DMS 273 treated with DMSO at 0.1 percent for 48 hours (cell line): Measurements from ENCODE around the gene ATG2A.
A peak's percentile ranks its signal among the peaks of the same experiment; 100 is the strongest.

Experiments used
- DNase-seq: peaks from one replicate; lab custom pipeline; 2025; lab: John Stamatoyannopoulos, UW

ATG2A gene

GRCh38 chr11:64923944-64924909 lies 7.2 kb upstream of the ATG2A start, which contains the start of gene PPP2R5B:
Gene PPP2R5B, plus strand, starts transcription at chr11:64924689. Its CDS starts 1,046 bp downstream, at chr11:64925735.
- DNase-seq: peak; percentile 45

DNA sequence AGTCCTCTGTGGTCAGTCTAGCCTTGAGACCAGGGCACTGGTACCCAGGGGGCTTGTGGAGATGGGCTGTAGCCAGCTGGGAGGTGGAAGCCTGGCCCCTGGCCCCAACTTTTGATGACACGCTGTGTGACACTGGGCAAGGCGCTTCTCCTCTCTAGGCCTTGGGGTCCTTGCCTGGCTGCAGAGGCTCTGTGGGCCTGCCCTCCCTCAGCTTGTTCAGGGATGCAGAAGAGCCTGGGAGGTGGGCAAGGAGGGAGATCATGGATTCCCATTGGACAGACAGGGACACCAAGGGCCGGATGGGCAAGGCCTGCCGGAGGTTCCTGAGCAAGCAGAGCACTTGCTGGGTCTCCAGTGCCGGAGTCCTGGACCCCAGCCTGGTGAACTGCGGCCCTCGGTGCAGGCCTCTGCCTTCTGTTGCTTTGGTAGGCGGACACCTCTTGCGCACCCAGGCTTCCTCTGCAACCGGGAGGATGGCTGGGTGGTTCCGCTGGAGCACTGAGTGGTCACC lies 6.2 kb upstream of the ATG2A start:
- DNase-seq: no peak

DNA sequence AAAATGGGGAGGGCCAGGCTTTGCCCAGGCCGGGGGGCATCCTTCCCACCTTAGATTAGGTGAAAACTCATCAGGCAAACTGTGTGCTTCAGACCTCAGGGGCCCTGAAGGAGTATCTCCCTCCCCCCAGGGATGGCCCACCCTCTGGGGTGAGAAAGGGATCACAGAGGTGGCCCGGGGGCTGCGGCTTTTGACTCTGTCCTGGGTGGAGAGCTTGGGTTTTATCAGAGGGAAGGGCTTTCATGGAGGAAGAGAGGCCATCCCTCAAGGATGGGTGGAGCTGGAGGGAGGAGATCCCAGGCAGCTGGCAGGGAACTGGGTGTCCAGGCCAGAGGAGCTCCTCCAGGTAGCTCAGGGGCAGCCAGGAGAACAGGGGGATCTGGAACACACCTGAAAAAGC lies 4.4 kb upstream of the ATG2A start:
- no peak for DNase-seq

DNA sequence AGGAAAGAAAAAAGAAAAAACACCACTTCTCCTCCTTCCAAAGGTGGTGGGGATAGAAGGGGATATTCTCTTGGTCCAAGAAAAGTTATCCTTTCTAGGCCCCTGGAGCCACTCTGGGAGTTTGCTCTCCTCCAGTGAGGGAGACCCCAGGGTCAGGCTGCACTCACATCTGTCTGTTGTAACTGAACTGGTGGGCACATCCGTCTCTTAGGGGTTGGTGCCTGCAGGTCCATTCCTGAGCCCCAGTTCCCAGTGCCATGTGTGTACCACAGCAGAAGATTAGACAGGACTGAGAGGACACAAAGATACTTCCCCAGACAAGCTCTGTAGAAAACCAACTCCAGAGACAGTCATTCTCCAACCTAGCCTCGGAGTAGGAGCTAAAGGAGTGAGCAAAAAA lies 3.1 kb upstream of the ATG2A start:
- no peak for DNase-seq

DNA sequence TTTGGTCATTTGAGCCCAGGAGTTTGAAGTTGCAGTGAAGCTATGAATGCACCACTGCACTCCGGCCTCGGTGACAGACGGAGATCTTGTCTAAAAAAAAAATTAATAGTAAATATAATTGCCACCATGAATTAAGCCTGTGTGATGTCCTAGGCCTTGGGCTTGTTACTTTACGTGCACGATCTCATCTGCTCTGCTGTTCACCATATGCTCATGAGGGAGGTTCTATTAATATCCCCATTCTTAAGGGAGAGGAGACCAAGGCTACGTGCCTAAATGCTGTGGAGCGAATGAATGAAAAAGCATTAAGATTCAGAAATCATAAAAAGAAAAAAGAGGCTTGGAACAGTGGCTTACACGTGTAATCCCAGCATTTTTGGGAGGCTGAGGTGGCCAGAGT lies 2.6 kb upstream of the ATG2A start:
- DNase-seq: no peak

DNA sequence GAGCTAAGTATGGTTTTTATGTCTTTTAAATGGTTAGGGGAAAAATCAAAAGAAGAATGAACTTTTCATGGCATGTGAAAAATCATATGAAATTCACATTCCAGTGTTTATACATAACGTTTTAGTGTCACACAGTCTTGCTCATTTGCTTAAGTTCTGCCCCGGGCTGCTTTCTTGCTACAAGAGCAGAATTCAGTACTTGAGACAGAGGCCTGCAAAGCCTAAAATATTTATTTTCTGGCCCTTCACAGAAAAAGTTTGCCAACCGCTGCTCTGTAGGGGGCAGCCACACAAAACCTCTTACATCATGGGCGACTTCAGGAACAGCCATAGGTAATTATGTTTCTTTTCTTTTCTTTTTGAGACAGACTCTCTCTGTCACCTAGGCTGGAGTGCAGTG lies 1.0 kb upstream of the ATG2A start:
- no peak for DNase-seq

DNA sequence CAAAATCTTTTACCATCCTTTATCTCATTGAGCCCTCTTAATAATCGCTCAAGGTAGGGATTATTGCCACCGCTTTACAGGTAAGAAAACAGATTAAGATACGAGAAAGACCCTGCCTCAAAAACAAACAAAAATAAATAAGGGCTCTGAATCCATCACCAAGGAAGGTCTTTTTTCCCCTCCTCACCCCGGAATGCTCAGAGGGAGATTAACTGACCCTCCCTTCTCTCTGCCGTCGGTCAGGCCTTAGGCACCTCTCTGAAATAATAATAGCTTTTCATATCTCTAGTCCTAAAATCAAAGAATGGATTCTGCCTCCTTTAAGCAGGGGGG lies 620 bp upstream of the ATG2A start:
- no peak for DNase-seq

DNA sequence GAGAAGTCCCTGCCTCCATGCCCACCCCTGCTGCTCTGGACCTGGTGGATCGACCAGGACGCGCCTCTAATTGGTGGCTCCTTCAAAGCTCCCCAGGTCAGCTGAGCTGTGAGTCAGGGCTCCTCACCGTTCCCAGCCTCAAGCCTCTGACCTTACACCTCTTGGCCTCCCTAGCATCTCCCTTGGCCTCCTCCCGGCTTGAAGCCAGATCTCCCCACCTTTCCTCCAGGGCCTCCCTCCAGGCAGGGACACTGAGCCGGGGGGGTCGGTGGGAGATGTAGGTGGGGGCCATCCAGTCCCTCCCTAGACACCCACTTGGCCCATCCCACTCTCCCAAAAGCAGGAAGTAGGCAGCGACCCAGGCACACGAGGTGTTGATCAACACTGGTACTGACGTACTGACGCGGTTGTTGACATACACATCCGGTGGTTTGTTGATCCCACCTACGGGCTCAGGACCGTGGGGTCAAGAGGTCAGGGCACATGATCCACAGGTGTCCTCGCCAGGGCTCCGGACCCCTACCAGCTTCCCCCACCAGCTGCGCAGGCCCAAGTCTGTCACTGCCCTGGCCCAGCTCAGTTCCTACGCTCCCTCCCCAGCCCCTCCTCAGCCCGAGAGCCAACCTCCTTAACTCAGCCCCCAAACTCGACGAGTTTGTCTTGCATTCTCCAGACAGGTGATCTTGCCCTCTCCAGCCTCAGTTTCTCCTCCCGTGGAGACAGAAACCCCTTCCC lies 802 bp downstream of the ATG2A start:
- DNase-seq: no peak

GRCh38 chr11:64915376-64915887 lies 1.6 kb downstream of the ATG2A start:
- DNase-seq: no peak

- DNase-seq: no peak
These were observed 2.9 kb downstream of the ATG2A start for GRCh38 chr11:64914123-64914522.

DNA sequence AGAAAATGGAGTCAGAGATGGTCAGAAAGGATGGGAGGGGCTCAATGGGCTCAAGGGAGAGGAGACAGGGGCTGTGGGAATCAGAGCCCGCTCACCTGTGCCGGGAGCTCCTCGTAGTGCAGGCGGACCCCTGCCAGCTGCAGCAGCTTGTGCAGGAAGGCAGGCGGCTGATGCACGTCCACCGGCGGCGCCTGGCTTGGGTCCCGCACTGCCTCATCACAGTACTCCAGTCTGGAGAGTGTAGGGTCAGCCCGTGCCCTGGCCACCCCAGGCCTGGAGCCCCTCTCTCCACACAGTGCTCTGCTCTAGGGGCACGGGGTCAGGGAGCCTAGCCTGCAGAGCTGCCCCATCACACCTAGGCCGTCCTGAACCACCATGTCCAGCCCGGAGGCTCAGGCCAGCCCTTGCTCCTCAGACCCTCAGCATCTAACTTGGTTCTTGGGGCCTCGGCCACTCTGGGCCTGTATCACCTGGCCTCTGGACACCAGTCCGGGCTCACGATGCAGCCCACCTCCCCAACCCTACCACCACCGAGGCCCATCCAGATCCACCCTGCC lies 3.8 kb downstream of the ATG2A start:
- DNase-seq: no peak

DNA sequence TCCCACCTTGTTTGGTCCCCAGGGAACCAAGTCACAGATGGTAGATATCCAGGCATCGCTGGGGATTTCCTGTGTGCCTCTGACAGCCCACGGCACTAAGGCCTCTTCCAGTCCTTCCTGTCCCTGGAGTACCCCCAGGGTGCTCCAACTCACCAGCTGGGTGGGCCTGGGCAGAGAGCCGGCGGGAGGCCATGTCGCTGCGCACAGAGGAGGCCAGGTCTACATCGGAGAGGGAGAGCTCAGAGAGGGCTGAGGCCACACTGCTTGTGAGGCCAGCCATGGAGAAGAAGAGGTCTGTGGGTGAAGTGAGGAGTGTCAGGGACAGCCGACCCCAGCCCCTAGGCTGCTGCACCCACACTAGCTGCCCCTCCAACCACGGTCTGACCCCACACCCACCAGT lies 5.3 kb downstream of the ATG2A start:
- no peak for DNase-seq

DNA sequence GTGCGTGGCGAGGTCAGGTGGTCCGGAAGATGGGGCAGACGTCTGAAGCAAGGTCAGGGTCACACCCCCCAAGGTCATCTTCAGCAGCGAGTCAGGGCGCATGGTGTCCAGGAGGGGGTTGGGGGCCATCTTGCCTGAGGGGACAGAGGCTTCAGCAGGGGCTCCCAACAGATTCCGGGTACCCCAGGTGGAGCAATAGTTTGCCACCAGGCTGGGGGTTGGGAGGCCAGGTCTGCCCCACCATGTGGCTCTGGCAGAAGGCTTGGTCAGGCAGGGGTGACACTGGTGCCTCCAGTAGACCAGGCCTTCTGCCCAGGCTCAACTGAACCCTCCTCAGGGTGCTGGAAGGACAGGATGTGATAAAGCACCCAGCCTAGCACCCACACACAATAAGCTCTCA lies 5.9 kb downstream of the ATG2A start:
- DNase-seq: no peak

DNA sequence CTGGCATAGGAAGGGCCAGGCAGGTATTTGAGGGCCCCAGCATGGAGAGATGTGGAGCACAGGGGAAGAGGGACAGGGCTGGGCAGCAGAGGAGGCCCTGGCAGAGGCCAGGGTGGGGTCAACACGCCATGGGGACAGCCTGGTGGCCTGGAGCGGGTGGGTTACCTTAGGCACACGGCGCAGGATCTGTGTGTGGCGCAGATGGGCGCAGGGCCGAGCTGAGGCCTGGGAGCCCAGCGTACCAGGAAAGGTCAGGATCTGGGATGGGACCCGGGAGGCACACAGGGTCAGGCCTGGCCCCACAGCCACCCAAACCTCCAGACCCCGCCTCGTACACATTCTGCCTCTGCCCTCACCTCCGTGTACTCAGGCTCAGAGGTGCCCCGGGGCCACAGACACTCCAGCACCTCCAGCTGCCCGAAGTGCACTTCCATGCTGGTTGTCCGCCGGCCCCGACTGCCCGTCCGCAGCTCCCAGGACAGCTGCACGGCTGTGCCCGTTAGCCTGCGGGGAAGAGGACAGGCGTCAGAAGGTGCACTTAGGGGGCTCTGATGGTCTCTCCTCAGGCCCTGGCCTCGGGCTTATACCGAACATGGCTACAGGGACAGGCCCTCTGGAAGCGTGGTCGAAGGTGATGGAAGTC lies 6.4 kb downstream of the ATG2A start:
- no peak for DNase-seq

- no peak for DNase-seq
These were observed 7.2 kb downstream of the ATG2A start for GRCh38 chr11:64909653-64910343.

DNA sequence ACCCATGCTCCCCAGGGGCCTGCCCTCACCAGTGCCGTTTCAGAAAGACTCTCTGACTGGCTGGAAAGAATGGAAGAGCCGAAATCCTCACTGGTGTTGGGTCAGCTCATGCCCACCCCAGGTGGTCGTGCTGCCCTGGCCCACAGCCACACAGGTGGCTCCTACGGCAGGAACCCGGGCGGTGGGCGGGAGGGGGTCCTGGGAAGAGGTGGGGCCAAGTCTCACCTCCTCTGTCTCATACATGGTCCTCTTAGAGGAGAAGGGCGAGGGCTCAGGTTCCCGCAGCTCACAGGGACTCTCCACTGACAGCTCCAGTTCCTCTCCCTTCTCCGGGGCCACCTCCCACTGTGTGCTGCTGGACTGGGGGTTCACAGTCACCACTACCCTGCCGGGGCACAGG lies 8.2 kb downstream of the ATG2A start:
- no peak for DNase-seq

DNA sequence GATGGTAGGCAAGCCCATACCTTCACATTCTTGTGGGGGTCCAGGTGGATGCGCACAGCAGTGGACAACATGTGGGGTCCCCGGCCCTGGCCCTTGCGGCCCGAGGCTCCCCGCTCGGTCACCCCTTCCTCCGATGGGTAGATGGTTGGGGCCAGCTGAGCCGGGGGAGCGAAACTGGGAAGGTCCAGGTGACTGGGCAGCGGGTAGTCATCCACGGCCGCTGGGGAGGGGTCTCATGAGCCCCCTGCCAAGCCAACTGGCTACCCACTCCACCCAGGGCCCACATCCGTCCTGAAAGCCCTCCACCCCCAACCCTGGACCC lies 10.7 kb downstream of the ATG2A start:
- DNase-seq: no peak

DNA sequence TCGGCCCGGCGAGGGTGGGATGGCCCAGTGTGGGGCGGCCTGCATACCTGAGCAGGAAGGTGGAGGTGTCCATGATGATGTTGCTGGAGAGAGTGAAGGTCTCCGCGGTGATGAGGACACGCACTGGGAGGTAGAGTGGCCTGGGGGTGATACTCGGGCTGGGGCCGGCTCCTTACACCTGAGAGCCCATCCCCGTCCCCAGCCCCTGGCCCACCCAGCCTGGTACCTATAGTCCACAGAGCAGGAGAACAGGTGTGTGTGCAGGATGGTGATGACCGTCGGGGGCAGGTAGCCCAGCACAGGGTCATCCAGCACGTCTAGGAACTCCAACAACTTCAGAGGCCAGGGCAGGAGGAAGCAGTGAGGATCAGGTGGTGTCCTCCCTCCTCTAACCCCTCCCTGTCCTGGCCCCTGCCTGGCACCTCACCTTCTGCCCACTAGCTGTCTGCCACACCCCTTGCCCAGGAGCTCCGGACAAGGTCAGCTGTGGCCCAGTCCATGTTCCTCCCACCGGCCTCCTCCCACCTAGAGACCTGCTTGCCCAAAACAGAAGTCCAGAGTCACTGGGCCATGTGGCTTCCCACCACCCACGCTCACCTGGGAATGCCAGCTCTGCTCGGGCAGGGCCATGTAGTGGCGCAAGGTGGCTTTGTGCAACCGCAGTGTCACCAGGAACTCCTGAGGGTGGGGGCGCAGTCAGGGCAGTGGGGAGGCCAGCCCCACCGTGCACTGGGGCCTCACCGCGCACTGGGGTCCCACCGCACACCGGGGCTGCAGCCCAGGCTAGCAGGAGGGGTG lies 11.3 kb downstream of the ATG2A start:
- no peak for DNase-seq

GRCh38 chr11:64903291-64903833 lies 13.6 kb downstream of the ATG2A start:
- no peak for DNase-seq

DNA sequence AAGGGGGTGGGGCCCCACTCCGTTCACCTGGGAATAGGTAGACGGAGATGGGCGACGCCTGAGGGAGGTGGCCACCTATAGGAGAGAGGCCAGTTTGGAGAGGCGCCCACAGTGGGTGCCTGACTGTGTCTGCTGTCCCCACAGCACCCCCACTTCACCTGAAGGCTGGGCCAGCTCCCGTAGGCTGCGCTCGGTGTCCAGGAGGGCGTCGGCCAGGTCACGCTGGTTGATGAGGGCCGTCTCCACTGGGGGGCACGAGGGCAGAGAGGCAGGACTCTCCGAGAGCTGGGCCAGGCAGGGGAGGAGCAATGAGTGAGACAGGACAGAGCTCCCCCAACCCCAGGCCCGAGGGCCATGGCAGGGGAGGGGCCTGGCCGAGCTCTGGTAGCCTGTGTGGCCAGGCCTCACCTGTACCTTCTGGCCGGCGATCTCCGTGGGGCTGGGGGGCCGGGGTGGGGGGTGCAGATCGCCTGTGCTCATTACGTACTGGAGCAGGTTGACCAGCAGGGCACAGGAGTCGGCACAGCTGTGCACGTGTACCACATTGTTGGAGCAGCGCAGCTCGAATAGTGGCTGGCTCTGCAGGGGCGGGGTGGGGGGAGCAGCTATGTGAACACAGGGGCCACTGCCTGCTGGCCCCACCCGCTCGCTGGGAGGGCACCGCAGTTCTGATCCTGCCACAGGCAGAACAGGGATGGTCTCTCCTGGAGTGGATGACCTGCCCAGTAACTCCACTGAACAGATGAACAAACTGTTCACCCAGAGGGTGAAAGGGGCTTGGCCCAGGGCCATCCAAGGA lies 14.7 kb downstream of the ATG2A start:
- DNase-seq: no peak
